Natural killer cell (primary cell): ENCODE results near the gene TTLL9. TPM values are rescaled to one million over a fixed set of nuclear protein-coding genes. Genes with fewer than 3 reads are reported as not detected.

ENCODE experiments used
- ATAC-seq, 3 donors: fragments of 150-1000 bp in 2 of 3; fragments of 200-7000 bp in 1 of 3; cut with Tn5 transposase; 1 replicate in 1 of 3; 2 replicates in 2 of 3; pipeline ENCODE4 v1.10.0; 2021; ENCODE audit warnings: mild to moderate bottlenecking in 2 of 3, moderate library complexity in 2 of 3
- DNase-seq, 2 donors: peaks; one replicate each; pipeline versions ENCODE4 v3.0.0 to v3.0.0-alpha.2; 2013 to 2021; ENCODE audit warnings: mixed read lengths in 1 of 2
- H3K27ac ChIP-seq: one replicate; pipeline ENCODE4 v1.5.1; 2013; ENCODE audit warnings: mild to moderate bottlenecking, low read length
- H3K27me3 ChIP-seq: one replicate; pipeline ENCODE4 v1.6.1; 2013; ENCODE audit warnings: low read length; ENCODE audit not compliant: control insufficient read depth, insufficient read depth
- H3K36me3 ChIP-seq: one replicate; pipeline ENCODE4 v1.6.1; 2013; ENCODE audit warnings: low read length; ENCODE audit not compliant: control insufficient read depth, insufficient read depth
- H3K4me1 ChIP-seq: one replicate; pipeline ENCODE4 v1.6.1; 2013; ENCODE audit warnings: low read length; ENCODE audit not compliant: control insufficient read depth, insufficient read depth
- H3K4me3 ChIP-seq: one replicate; pipeline ENCODE4 v1.5.1; 2013; ENCODE audit warnings: low read length
- H3K9me3 ChIP-seq: one replicate; pipeline ENCODE4 v1.6.1; 2013; ENCODE audit warnings: low read length; ENCODE audit not compliant: control insufficient read depth, insufficient read depth
- H3K27ac Mint-ChIP-seq, 2 donors: one replicate each; pipeline ENCODE4 v1.8.0; 2022; ENCODE audit warnings: mild to moderate bottlenecking in 2 of 2, mixed read lengths in 2 of 2, moderate library complexity in 1 of 2
- H3K27me3 Mint-ChIP-seq, 2 donors: one replicate each; pipeline ENCODE4 v1.8.0; 2022; ENCODE audit warnings: low read depth in 2 of 2, mixed read lengths in 2 of 2
- H3K36me3 Mint-ChIP-seq: one replicate; pipeline ENCODE4 v1.8.0; 2022; ENCODE audit warnings: mixed read lengths
- H3K4me1 Mint-ChIP-seq, 2 donors: one replicate each; pipeline ENCODE4 v1.8.0; 2022; ENCODE audit warnings: mixed read lengths in 2 of 2
- H3K4me3 Mint-ChIP-seq: one replicate; pipeline ENCODE4 v1.8.0; 2022; ENCODE audit warnings: mild to moderate bottlenecking, moderate library complexity, mixed read lengths
- H3K9me3 Mint-ChIP-seq, 2 donors: one replicate each; pipeline ENCODE4 v1.8.0; 2022; ENCODE audit warnings: mixed read lengths in 2 of 2
- WGBS: methylation state at CpG from one replicate; pipeline ENCODE4 v1.1.7; 2013; ENCODE audit warnings: missing lambda C conversion rate; ENCODE audit not compliant: insufficient coverage; 5-methylcytosine and 5-hydroxymethylcytosine counted together
- intact Hi-C: fragments of 100-400 bp; cut with micrococcal nuclease; formaldehyde crosslinking; loops from one replicate; pipeline ENCODE4 v1.14.2; 2022
- total RNA-seq, 4 donors: library from RNA; stranded (reverse); fragments of 120-200 nt in 1 of 4; gene quantifications; one replicate each; pipeline versions ENCODE4 v1.2.3 to v1.2.4, GENCODE V29; 2013 to 2022
- TF ChIP-seq, protein P1 (sequence below): fragments of 200-600 bp; IDR thresholded peaks from one replicate; pipeline ENCODE4 v1.8.0; 2022; ENCODE audit warnings: antibody characterized with exemption

TTLL9 gene
- total RNA-seq, 3 donors from 2014 or later (not counting 1 experiment from before 2014, with no cell fraction given): not detected

DNA sequence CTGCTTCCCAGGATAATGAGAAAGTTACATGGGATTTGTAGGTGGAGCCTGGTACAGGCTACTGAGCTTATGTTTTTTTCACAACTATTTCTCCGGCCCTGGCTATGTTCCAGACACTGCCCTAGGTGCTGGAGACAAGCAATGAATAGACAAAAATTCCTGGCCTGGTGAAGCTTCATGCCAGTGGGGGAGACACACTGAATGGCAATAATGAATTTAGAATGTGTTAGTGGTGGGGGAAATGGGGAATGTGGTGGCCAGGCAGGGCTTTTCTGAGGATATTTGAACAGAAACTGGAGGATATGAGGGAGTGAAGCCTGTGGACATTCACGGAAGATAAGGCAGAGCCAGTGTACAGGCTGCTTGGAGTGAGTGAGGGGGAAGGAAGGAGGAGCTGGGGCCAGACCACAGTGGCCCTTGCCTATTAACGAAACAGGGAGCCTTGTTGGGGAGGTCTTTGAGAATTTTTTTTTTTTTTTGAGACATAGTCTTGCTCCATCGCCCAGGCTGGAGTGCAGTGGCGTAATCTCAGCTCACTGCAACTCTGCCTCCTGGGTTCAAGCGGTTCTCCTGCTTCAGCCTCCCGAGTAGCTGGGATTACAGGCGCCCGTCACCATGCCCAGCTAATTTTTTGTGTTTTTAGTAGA, 31.7 kb upstream of the TTLL9 start:
- no peak overlapping the region for H3K4me3 Mint-ChIP-seq
- Histone ChIP-seq H3K9me3 (no peaks in the 10 kb centered on the region), H3K36me3 (no peaks in the 10 kb centered on the region), H3K4me1 (peaks cover 43% of the 10 kb centered on the region), H3K27me3 (peaks cover 5% of the 10 kb centered on the region), H3K4me3 (no peak overlapping the region), H3K27ac (no peak overlapping the region)
- DNase-seq (no peak), ATAC-seq (no peak)
- 85% methylated on average over 9 of the region's 9 CpGs for WGBS
- no peaks in the 10 kb centered on the region for H3K27me3 Mint-ChIP-seq
- intact Hi-C loops: no loop called here
- H3K9me3 Mint-ChIP-seq: no peaks in the 10 kb centered on the region
- H3K27ac Mint-ChIP-seq: no peak overlapping the region
- no peaks in the 10 kb centered on the region for H3K36me3 Mint-ChIP-seq
- TF ChIP-seq, protein P1, sequence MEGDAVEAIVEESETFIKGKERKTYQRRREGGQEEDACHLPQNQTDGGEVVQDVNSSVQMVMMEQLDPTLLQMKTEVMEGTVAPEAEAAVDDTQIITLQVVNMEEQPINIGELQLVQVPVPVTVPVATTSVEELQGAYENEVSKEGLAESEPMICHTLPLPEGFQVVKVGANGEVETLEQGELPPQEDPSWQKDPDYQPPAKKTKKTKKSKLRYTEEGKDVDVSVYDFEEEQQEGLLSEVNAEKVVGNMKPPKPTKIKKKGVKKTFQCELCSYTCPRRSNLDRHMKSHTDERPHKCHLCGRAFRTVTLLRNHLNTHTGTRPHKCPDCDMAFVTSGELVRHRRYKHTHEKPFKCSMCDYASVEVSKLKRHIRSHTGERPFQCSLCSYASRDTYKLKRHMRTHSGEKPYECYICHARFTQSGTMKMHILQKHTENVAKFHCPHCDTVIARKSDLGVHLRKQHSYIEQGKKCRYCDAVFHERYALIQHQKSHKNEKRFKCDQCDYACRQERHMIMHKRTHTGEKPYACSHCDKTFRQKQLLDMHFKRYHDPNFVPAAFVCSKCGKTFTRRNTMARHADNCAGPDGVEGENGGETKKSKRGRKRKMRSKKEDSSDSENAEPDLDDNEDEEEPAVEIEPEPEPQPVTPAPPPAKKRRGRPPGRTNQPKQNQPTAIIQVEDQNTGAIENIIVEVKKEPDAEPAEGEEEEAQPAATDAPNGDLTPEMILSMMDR: no peak
- H3K4me1 Mint-ChIP-seq: peaks cover 21 to 23% of the 10 kb centered on the region in 2 donors

DNA sequence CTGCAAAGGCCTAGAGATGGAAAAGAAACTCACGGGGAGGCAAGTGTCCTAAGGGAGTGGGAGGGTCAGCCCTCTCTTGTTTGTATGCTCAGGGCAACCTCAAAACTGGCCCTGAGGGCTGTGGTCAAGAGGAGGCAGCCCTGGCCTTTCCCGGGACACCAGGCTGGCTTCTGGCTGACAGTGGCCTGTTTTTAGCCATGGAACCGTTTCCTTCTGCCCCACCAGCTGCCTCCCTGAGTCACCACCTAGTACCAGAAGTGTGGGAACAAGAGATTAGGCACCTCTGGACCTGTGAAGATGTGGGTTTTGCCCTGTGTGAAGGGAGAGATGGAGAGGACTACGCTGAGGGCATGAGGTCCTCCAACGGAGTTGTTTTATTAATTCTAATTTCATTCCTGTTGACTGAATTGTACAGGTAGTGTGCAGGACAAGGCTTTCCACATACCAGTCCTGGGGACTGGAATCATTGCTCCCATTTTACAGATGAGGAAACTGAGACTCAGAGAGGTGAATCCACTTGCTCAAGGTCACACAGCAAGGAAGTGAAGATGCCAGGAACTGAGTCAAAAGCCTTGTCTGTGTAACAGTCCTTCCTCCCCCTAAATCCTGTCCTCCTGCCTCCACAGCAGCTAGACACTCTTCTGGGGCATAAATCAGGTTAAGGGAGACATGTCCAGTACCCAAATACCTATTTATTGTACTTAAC, 30.5 kb upstream of the TTLL9 start:
- DNase-seq (no peak), ATAC-seq (no peak)
- H3K36me3 ChIP-seq: no peaks in the 10 kb centered on the region
- TF ChIP-seq, protein P1: no peak
- no peak overlapping the region for H3K4me3 Mint-ChIP-seq
- no peaks in the 10 kb centered on the region for H3K9me3 Mint-ChIP-seq
- no peak overlapping the region for H3K4me3 ChIP-seq
- no peaks in the 10 kb centered on the region for H3K9me3 ChIP-seq
- intact Hi-C loops: no loop called here
- no peak overlapping the region for H3K27ac Mint-ChIP-seq
- no peak overlapping the region for H3K27ac ChIP-seq
- peaks cover 5% of the 10 kb centered on the region for H3K27me3 ChIP-seq
- peaks cover 33% of the 10 kb centered on the region for H3K4me1 ChIP-seq
- H3K4me1 Mint-ChIP-seq: peaks cover 18% of the 10 kb centered on the region in 2 donors
- 76% methylated on average over 5 of the region's 5 CpGs for WGBS
- H3K36me3 Mint-ChIP-seq: no peaks in the 10 kb centered on the region
- H3K27me3 Mint-ChIP-seq: no peaks in the 10 kb centered on the region

DNA sequence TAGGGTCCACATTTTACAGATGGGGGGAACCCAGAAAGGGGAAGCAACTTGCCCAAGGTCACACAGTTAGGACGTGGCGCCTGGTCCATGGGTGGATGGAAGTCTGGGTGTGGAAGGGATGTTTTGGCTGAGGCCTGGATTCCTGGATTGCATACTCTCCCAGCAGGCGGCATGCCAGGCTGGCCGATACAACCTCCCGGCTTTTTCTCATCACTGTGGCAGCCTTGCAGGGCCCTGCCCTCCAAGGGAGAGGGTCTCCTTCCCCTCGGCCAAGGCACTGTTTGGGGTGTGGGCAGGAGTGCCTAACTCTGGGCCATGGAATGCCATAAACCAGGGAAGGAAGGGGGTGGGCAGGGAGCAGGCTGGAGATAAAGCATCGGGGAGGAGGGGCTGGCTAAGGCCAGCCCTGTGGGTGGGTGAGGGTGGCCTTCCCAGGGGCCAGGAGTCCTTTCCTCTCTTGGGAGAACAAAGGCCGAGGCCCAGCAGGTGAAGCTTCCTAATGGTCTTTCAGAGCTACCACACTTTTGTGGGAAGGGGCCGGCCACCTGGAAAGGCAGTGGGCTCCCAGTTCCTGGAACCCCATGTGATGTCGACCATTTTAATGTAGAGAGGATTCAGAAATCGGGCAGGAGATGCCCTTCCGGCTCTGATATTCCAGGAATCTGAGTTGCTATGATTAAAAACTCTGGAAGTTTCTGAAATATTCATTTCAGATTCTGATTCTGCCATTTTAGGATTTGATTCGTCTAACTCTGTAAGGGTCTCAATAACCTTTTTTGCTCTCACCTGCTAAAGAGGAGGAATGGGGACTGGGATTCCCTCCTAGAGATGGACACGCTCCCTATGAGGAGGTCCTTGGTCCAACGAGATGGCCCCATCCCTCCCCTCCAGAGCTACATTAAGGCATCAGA, 29.3 kb upstream of the TTLL9 start:
- no peak for DNase-seq
- Mint-ChIP-seq H3K4me3 (no peak overlapping the region), H3K27me3 (no peaks in the 10 kb centered on the region), H3K4me1 (peaks cover 6% of the 10 kb centered on the region in 2 donors), H3K36me3 (no peaks in the 10 kb centered on the region), H3K27ac (no peak overlapping the region), H3K9me3 (no peaks in the 10 kb centered on the region)
- Histone ChIP-seq H3K9me3 (no peaks in the 10 kb centered on the region), H3K27me3 (peaks cover 5% of the 10 kb centered on the region), H3K27ac (no peak overlapping the region), H3K4me1 (peaks cover 21% of the 10 kb centered on the region), H3K4me3 (no peak overlapping the region), H3K36me3 (no peaks in the 10 kb centered on the region)
- 85% methylated on average over 15 of the region's 15 CpGs for WGBS
- TF ChIP-seq, protein P1: no peak
- intact Hi-C loops: no loop called here
- no peak for ATAC-seq
